GM21717 (cell line): ENCODE results near the gene SSNA1.
A peak's percentile ranks its signal among the peaks of the same experiment; 100 is the strongest.

Experiments
- ATAC-seq: cut with Tn5 transposase; IDR thresholded peaks from one replicate; pipeline ENCODE4 v1.9.1; 2021; ENCODE audit warnings: mild to moderate bottlenecking, moderate library complexity; ENCODE audit not compliant: unreplicated experiment

The SSNA1 gene

DNA sequence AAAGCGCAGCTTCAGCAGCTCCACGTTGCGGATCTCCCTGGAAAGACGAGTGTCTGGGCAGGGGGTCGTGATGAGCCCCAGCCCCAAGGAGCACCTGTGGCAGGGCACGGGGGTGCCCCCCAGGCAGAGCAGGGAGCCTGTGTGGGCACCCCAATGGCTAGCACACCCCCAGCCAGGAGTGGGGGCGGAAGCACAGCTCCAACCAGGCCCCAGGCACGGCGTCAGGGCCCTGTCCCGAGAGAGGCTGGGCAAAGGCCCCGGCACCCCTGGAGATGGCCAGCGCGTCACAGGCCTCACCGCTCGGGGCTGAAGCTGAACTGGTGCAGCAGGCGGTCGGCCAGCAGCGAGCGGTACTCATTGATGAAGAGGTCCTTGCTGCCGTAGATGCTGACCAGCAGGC lies 8.0 kb upstream of the SSNA1 start:
- no peak for ATAC-seq

DNA sequence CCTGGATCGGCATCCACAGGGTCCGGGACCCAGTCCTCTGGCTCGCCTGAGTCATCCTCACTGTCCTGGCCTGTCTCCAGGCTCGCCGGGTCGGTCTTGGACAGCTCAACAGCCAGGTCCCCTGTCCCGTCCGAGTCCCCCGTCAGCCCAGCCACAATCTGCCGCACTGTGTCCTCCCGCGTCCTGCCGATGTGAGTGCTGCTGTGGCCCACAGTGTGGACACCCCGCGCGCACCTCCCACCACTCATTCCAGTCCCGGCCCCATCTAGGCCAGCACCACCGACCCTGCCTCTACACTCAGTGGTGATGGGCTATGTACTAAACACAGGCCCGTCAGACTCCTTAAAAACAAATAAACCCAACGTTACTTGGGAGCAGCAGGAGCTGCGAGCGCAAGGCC lies 6.8 kb upstream of the SSNA1 start:
- no peak for ATAC-seq

DNA sequence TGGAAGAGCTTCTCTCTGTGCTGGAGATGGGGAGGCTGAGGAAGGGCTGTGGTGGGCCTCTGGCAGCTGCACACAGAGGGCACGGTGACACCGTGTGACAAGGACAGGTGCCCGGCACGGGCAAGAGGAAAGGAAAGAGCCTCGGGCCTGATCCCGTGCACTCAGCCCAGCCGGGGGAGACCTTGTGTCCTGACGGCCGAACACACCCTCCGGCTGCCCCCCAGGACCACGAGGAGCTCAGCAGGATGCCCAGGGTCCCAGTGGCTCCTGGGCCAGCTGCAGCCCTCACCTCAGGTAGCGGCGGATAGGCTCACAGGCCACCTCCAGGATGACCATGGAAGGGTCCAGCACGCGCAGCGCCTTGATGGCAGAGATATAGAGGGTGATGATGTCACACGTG lies 5.6 kb upstream of the SSNA1 start:
- ATAC-seq: no peak

DNA sequence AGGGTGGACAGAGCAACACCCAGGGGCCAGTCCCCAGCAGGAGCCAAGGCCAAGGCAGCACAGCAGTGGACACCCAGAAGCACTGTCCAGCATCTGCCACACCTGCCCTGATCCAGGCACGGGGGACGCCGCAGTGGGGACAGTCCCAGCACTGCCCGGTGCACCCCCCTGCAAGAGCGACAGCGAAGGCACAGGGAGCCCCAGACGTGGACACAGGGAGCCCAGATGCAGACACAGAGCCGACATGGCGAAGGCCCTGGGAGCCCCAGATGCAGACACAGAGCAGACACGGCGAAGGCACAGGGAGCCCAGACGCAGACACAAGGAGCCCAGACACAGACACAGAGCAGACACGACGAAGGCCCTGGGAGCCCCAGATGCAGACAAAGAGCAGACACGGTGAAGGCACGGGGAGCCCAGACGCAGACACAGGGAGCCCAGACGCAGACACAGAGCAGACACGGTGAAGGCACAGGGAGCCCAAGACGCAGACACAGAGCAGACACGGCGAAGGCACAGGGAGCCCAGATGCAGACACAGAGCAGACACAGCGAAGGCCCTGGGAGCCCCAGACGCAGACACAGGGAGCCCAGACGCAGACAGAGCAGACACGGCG lies 4.4 kb upstream of the SSNA1 start:
- no peak for ATAC-seq

DNA sequence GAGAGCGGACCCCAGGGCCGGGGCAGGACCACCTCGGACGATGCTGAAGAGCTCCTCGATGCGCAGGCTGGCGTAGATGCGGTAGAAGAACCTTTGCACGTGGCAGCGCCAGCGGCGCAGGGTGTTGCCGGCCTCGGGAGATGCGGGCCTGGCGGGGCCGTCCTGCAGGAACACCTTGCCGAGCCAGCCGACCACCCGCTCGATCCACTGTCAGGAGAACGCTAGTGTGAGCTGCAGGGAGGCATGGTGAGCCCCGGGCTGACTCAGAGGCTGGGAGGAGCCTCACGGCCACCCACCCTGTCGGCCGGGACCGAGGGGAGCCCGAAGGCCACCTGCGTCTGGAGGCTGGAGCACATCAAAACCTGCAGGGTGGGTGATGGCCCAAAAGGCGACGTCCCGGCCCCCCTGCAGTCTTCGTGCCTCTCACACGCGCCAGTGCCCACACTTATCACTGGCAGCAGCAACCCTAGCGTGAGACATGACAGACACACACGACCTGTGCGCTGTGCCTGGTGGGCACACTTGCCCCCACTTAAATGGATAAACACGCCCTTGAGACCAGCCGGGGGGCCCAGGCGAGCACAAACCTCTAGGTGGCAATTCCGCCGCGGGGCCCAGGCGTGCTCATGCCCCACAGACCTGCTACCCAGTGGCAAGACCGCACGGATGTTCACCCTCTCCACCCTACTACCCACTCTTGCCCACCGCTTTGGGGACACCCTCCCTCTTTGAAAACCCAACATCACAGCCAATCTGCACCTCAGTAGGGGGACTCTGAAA lies 3.4 kb upstream of the SSNA1 start:
- ATAC-seq: no peak

DNA sequence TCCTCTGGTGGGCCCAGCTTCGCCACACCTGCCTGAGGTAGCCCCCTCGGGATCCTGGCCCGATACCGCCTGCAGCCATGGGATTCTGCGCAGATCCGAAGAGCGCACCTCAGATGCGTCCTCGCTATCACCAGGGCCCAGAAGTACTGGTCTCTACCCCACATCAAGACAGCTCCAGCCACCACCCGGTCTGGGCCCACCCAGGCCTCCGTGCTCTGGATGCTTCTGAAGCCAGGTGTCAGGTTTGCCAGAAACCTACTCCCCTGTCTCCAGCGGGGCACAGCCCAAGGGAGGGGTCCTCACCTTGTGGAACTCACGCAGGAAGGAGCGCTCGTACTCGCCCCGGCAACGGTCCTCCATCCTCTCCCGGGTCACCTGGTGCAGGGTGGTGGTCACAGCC lies 2.6 kb upstream of the SSNA1 start:
- no peak for ATAC-seq

DNA sequence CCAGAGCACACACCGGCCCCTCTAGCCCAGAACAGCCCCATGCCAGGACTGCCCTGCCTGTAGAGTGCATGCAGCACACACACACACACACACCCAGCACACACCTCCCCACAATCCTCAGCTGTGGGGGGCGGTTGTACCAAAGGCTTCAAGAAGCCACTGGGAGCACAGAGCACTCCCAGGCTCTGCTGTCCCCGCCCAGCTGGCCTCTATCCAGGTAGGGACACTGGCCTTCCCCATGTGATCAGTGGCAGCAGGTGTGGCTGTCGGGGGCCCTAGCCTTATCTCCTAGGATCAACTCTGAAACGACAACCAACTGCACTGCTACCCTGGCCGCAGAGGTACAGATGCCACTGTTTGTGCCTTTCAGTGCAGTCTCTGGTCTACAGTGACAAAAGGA lies 2.1 kb upstream of the SSNA1 start:
- ATAC-seq: no peak

DNA sequence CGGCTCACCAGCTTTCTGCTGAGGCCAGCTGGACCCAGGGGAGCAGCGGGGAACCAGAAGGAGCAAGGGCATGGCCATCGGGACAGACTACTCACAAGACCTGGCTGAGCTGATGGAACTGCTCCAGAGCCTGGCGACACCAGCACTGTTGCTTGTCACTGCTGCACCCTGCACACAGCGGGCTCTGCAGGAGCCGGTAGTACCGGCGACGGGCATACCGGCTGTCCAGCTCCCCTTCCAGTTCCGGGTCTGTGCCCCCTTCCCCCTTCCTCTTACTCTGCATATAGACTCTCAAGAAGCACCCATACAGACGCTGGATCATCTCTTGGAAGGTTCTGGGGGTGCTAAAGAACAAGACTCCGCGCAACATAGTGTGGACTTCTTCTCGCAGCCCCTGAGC lies 1.1 kb upstream of the SSNA1 start:
- ATAC-seq: no peak

DNA sequence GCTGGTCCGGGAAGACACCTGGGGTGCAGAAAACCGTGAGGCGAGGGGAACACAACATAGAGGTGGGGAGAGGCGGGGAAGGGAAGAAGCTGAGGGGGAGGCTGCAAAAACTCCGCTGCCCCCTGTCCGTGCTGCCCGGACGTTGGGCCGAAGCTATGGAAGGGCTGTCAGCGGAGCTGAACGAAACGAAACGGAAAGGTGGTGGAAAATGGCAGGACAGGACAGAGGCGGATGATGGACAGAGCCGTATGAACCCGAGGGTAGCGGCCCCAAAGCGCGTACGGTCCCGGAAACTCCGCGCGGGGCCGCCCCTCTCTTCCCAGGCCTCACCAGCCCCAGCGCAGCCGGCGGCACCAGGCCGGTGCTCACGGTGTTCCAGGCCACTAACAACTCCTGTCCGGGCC lies 388 bp upstream of the SSNA1 start:
- ATAC-seq: no peak

DNA sequence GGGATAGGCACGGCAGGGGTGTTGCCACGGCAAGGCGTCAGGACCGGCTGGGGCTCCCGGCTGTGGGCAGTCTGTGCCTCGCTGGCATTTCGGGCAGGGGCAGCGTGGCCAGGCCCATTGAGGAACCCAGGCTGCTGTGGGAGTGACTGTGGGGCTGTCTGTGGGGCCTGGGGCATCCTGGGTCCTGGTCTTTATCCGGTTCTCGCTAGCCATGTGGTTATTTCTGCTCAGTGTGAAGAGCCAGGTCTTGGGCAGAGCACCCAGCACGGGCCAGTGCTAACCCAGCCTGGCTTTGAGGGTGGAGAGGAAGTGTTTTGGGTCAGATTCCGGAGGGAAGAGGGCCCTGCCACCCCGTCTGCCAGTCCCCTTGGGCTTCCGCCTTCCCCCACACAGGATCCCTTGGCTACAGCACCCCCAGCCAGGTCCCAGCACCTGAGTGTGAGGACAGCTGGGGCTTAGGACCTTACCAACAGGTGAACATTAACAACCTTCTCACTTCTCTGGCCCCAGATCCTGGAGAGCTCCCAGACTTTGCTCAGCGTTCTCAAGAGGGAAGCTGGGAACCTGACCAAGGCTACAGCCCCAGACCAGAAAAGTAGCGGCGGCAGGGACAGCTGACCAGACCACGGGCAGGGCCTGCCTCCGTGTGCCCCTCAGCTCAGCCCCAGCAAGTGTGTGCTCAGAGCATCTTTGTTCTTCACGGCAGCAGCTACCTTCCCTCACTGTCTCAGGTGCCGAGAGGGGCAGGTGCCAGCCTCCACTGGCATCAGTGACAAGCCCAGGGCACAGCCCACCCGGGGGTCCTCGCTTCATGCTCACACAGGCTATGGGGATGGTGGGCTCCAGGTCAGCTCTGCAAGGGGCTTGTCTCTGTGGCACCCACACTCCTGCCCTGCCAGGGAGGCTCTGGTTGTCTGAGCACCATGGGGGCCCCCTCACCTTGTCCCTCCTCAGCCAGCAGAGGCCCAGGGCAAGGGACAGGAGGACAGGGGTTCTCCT lies 1.1 kb downstream of the SSNA1 start:
- ATAC-seq: peak; percentile 7

DNA sequence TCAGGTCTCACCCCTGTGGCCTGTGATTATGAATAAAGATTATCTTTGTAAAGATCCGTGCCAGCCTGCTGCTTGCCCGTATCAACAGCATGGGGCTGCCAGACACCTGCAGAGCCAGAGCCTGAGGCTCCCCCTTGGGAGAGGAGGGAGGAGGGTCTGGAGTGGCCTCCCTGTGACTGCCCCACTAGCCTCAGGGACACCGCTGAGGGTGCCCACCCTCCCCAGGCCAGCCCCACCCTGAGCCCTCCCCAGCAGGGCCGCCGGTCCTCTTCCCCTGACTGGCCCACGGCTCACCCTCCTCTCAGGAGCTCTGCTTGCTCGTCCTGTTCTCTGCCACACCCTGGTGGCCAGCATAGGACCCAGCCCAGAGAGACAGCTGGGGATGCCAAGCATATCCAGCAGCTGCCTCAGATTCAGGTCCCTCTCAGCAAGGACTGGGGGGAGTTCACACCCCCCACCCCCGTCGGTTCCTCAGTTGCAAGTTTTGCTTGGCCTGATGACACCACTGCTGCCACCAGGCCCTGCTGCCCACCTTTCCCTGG lies 1.9 kb downstream of the SSNA1 start:
- no peak for ATAC-seq

DNA sequence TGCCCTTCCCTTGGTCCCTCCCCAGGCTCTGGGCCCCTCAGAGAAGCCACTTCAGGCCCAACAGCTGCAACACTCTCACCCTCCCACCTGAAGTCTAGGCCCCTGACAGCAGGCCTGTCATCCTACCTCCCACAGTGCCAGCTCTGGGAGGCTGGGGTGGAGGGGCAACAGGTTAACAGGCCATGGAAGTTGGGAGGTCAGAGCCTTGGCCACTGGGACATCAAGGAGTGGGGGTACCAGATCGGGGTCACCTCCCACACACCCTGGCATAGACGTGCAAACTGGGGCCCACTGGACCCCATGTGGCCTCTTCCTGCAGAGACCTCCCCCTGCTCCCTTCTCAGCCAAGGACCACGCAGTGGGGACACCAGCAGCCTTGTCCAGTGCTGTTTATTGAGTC lies 2.8 kb downstream of the SSNA1 start:
- no peak for ATAC-seq

DNA sequence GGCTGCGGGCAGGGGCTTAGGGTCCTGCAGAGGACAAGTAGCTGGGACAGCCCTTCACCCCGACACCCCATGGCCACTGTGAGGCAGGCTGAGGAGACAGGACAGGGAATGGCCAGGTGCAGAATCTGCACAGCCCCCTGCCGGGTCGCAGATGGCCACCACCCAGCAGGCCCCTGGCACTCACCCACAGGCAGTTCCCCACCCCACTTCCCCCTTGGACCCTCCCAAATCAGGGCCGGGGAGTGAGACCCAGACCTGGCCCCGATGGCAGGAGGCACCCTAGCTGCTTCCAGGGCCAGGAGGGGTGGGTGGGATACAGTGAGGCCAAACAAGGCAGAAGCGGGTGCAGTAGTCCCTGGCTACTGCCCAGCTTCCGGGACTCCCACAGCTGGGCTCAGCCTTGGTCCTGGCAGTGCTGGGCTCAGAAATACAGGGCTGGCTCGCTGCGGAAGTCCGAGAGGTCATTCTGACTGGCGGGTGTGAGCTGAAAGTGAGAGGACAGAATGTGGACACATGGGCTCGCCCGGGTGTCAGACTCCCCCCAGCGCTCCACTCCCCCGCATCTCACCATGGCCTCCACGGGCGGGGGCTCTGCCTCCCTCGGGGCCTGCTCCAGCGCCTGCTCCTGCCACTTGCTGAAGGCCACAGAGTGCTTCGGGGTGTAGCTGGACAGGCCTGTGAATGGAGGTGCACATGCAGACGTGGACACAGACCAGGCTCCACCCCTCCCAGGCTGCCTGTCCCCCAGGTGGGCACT lies 3.4 kb downstream of the SSNA1 start:
- no peak for ATAC-seq

DNA sequence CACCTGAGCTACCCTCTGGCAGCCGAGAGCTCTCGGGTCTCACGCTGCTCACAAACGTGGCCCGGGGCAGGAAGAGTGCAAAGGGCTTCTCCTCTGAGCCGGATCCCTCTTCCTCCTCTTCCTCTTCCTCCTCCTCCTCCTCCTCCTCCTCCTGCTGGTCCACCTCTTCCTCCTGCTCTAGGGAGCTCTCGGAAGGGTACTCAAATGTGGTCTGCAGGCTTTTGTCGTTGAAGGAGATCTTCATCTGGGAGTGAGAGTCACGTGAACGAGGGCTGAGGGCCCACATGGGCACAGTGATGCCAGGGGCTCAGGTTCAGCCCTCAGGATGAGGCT lies 3.9 kb downstream of the SSNA1 start:
- no peak for ATAC-seq

DNA sequence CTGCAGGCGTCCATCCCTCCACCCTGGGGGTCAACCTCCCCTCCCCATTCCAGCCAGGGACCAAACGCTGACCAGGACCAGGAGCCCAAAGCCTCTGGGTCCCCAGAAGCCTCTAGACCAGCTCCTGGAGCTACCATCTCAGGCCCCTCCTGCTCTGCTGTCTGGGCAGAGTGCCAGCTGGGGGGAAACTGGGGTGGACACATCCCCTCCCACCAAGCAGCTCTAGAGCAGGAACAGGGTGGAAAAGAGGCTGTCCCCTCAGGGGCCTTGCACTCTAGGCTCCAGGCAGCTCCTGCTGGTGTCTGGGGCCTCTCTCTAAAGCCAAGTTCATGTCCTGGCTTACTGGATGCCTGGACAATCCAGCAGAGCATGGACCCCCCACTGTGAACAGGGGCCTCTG lies 4.4 kb downstream of the SSNA1 start:
- no peak for ATAC-seq

DNA sequence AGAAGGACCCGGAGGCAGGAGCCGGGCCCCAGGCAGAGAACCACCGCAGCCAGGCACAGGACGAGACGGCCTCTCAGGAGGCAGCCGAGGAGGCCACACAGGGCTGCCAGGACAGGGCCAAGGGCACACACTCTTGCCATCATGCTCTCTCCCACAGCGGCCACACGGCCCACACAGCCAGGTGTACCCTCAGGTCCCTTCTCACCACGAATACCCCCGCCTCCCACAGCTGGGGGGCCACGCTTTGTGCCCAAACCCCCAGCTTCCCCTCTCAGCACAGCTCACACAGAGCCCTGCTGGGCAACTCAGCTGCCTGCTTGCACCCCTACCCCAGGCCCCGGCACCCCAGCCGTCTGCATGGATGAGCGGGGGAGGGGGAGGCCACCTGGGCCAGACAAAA lies 5.3 kb downstream of the SSNA1 start:
- ATAC-seq: no peak

DNA sequence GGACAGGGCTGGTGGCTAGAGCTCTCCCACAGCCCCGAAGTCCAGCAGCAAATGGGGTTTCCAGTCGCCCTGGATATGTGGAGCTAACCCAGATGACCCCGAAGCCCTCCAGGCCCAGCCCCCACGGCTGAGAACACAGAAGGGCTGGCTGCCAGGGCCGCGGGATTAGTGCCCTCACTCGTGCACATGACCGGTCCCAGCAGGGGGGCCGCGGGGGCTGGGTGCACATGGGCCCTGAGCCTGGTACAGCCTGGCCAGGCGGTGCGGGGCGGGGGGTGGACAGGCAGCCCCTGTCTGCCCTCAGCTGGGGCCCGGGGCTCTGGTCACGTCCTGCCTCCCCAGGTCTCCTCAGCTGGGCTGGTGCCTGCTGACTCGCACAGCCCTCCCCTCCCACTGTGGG lies 5.9 kb downstream of the SSNA1 start:
- no peak for ATAC-seq

DNA sequence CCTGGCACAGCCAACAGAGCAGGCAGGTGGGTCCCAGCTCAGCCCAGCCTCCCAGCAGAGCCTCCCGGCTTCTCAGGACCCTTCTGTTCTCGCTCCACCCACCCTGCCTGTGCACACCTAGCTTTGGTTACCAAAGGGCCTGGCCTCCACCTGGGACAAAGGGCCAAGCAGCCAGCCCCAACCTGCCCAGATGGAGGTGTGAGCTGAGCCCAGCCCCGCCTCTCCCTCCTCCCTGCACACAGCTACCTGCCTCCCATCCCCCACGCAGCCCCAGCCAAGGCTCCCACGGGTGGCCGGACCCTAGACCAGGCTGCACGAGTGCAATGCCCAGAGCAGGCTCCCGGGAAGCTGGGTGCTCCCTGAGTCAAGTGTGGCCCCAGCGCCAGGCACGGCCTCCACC lies 6.4 kb downstream of the SSNA1 start:
- no peak for ATAC-seq

DNA sequence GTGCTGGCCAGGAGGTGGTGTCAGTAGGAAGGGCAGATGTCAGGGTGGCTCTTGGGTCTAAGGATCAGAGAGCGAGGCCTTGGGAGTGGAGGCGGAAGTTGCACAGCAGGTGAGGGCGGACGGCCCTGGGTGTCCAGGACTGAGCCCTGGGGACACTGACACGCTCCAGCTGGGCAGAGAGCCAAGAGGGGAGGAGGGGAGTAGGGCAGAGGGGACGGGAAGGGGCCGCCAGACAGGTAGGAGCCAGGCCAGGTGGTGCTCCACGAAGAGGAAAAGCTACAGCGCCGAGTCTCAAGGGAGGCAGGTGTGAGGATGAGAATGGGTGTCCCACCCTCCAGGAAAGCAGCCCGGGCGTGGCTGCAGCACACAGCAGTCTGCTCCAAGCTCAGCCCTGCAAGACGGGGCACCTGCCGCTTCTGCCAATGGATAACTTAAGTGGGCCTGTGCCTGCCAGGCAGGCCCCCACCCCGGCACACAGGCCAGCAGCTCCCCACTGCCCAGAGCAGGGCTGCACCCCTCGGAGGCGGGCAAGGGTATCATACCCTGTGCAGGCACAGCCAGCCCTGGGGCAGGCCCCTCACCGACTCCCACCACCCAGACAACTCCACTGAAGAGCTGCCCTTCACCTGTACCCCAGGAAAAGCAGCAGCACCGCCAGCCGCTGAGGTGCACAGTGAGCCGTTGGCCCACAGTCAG lies 7.2 kb downstream of the SSNA1 start:
- ATAC-seq: no peak
